Astrocyte (in vitro differentiated cells and primary cell): Measurements from ENCODE around the gene PRDM11. TPM values are rescaled to one million over a fixed set of nuclear protein-coding genes. Genes with fewer than 3 reads are reported as not detected.

Source experiments
- DNase-seq: peaks from one replicate; pipeline ENCODE4 v3.0.0-alpha.2; 2010; ENCODE audit warnings: low read depth
- FAIRE-seq: peaks from 2 replicates; lab custom pipeline; 2011; peaks lifted over from hg19 to GRCh38; lab: Jason Lieb, UNC
- H2AFZ ChIP-seq: 2 replicates; pipeline ENCODE4 v1.6.0; 2012; ENCODE audit warnings: low read depth, low read length, inconsistent platforms
- H3K27ac ChIP-seq: 2 replicates; pipeline ENCODE4 v1.5.1; 2011; ENCODE audit warnings: low read depth, low read length, inconsistent platforms
- H3K27me3 ChIP-seq: 2 replicates; pipeline ENCODE4 v1.6.0; 2011; ENCODE audit warnings: low read length, inconsistent platforms; ENCODE audit not compliant: insufficient read depth
- H3K36me3 ChIP-seq: 2 replicates; pipeline ENCODE4 v1.5.1; 2011; ENCODE audit warnings: low read length, inconsistent platforms; ENCODE audit not compliant: insufficient read depth
- H3K4me1 ChIP-seq: 2 replicates; pipeline ENCODE4 v1.5.1; 2011; ENCODE audit warnings: low read length, inconsistent platforms; ENCODE audit not compliant: insufficient read depth
- H3K4me2 ChIP-seq: 2 replicates; pipeline ENCODE4 v1.6.0; 2012; ENCODE audit warnings: low read length, inconsistent platforms
- H3K4me3 ChIP-seq: 2 replicates; pipeline ENCODE4 v1.5.1; 2011; ENCODE audit warnings: low read depth, mild to moderate bottlenecking, low read length, inconsistent platforms; ENCODE audit not compliant: insufficient read depth
- H3K79me2 ChIP-seq: 2 replicates; pipeline ENCODE4 v1.6.0; 2012; ENCODE audit warnings: mild to moderate bottlenecking, low read length, inconsistent platforms; ENCODE audit not compliant: insufficient read depth
- H3K9ac ChIP-seq: 2 replicates; pipeline ENCODE4 v1.6.0; 2012; ENCODE audit warnings: mild to moderate bottlenecking, low read length, inconsistent platforms
- H3K9me3 ChIP-seq: 2 replicates; pipeline ENCODE4 v1.5.1; 2012; ENCODE audit warnings: low read depth, mild to moderate bottlenecking, low read length, inconsistent platforms; ENCODE audit not compliant: insufficient read depth
- H4K20me1 ChIP-seq: 2 replicates; pipeline ENCODE4 v1.6.0; 2012; ENCODE audit warnings: low read length, inconsistent platforms; ENCODE audit not compliant: insufficient read depth
- H3K27ac Mint-ChIP-seq: one replicate; pipeline ENCODE4 v1.8.0; 2021; ENCODE audit warnings: mild to moderate bottlenecking, mixed read lengths; ENCODE audit not compliant: unreplicated experiment
- H3K27me3 Mint-ChIP-seq: one replicate; pipeline ENCODE4 v1.8.0; 2021; ENCODE audit warnings: low read depth, mixed read lengths; ENCODE audit not compliant: unreplicated experiment
- H3K36me3 Mint-ChIP-seq: one replicate; pipeline ENCODE4 v1.8.0; 2021; ENCODE audit warnings: low read depth, mixed read lengths; ENCODE audit not compliant: unreplicated experiment
- H3K4me1 Mint-ChIP-seq: one replicate; pipeline ENCODE4 v1.8.0; 2021; ENCODE audit warnings: low read depth, mixed read lengths; ENCODE audit not compliant: unreplicated experiment
- H3K4me3 Mint-ChIP-seq: one replicate; pipeline ENCODE4 v1.8.0; 2021; ENCODE audit warnings: mild to moderate bottlenecking, moderate library complexity, mixed read lengths; ENCODE audit not compliant: unreplicated experiment
- H3K9me3 Mint-ChIP-seq: one replicate; pipeline ENCODE4 v1.8.0; 2021; ENCODE audit warnings: mild to moderate bottlenecking, mixed read lengths; ENCODE audit not compliant: unreplicated experiment
- CTCF ChIP-seq: IDR thresholded peaks from 2 replicates; pipeline ENCODE4 v1.5.1; 2011; ENCODE audit warnings: low read depth, mild to moderate bottlenecking, inconsistent platforms, low read length, moderate library complexity; ENCODE audit not compliant: insufficient read depth
- EZH2 ChIP-seq: IDR thresholded peaks from 2 replicates; pipeline ENCODE4 v1.6.1; 2012; ENCODE audit warnings: mild to moderate bottlenecking, low read length, inconsistent platforms; ENCODE audit not compliant: insufficient read depth
- total RNA-seq: library from RNA; stranded (reverse); gene quantifications from 2 replicates; pipeline ENCODE4 v1.2.1, GENCODE V29; 2021

PRDM11 gene
- total RNA-seq, 1 donor from 2014 or later, result 9.1 TPM

GRCh38 chr11:45213717-45214116 lies 67.3 kb downstream of the PRDM11 start:
- DNase-seq (no peak), FAIRE-seq (no peak)
- Histone ChIP-seq H3K79me2 (no peaks in the 10 kb centered on the region), H3K9me3 (no peaks in the 10 kb centered on the region), H4K20me1 (no peaks in the 10 kb centered on the region), H3K27me3 (no peaks in the 10 kb centered on the region), H3K4me2 (no peak overlapping the region), H3K4me3 (no peak overlapping the region), H3K27ac (no peak overlapping the region), H3K9ac (no peak overlapping the region), H3K4me1 (peaks cover 14% of the 10 kb centered on the region), H3K36me3 (no peaks in the 10 kb centered on the region), H2AFZ (no peak overlapping the region)
- no peak overlapping the region for H3K27ac Mint-ChIP-seq
- TF ChIP-seq EZH2 (no peak), CTCF (no peak)
- no peak overlapping the region for H3K4me3 Mint-ChIP-seq
- no peaks in the 10 kb centered on the region for H3K9me3 Mint-ChIP-seq
- peaks cover 9% of the 10 kb centered on the region for H3K36me3 Mint-ChIP-seq
- H3K4me1 Mint-ChIP-seq, result peaks cover 1% of the 10 kb centered on the region
- H3K27me3 Mint-ChIP-seq, result peaks cover 6% of the 10 kb centered on the region

- Histone ChIP-seq H3K36me3 (no peaks in the 10 kb centered on the region), H2AFZ (no peak overlapping the region), H3K9ac (no peak overlapping the region), H3K79me2 (no peaks in the 10 kb centered on the region), H3K4me3 (no peak overlapping the region), H3K27ac (no peak overlapping the region), H3K27me3 (no peaks in the 10 kb centered on the region), H3K4me1 (peaks cover 5% of the 10 kb centered on the region), H3K4me2 (no peak overlapping the region), H4K20me1 (no peaks in the 10 kb centered on the region), H3K9me3 (no peaks in the 10 kb centered on the region)
- DNase-seq (no peak), FAIRE-seq (no peak)
- Mint-ChIP-seq H3K4me3 (no peak overlapping the region), H3K27ac (no peak overlapping the region), H3K4me1 (no peaks in the 10 kb centered on the region), H3K27me3 (peaks cover 6% of the 10 kb centered on the region), H3K36me3 (peaks cover 6% of the 10 kb centered on the region), H3K9me3 (no peaks in the 10 kb centered on the region)
- no peak for TF ChIP-seq EZH2
- no peak for TF ChIP-seq CTCF
Measured at GRCh38 chr11:45215098-45215865, 68.8 kb downstream of the PRDM11 start.

GRCh38 chr11:45216031-45216430 lies 69.6 kb downstream of the PRDM11 start:
- H3K36me3 Mint-ChIP-seq, result peaks cover 6% of the 10 kb centered on the region
- Histone ChIP-seq H3K4me1 (peaks cover 4% of the 10 kb centered on the region), H3K4me2 (no peak overlapping the region), H4K20me1 (no peaks in the 10 kb centered on the region), H3K27me3 (no peaks in the 10 kb centered on the region), H3K4me3 (no peak overlapping the region), H3K9ac (no peak overlapping the region), H3K36me3 (no peaks in the 10 kb centered on the region), H3K27ac (no peak overlapping the region), H2AFZ (no peak overlapping the region), H3K79me2 (no peaks in the 10 kb centered on the region), H3K9me3 (no peaks in the 10 kb centered on the region)
- DNase-seq (no peak), FAIRE-seq (no peak)
- no peak overlapping the region for H3K4me3 Mint-ChIP-seq
- TF ChIP-seq CTCF, result no peak
- TF ChIP-seq EZH2, result no peak
- H3K4me1 Mint-ChIP-seq, result no peaks in the 10 kb centered on the region
- H3K27me3 Mint-ChIP-seq, result peaks cover 6% of the 10 kb centered on the region
- no peaks in the 10 kb centered on the region for H3K9me3 Mint-ChIP-seq
- H3K27ac Mint-ChIP-seq, result no peak overlapping the region
